DMS153 treated with DMSO at 0.1 percent for 48 hours (cell line): ENCODE results near the gene EVL.

Source experiments
- DNase-seq: peaks from one replicate; lab custom pipeline; 2025; ENCODE audit not compliant: unreplicated experiment; lab: John Stamatoyannopoulos, UW

Gene EVL

DNA sequence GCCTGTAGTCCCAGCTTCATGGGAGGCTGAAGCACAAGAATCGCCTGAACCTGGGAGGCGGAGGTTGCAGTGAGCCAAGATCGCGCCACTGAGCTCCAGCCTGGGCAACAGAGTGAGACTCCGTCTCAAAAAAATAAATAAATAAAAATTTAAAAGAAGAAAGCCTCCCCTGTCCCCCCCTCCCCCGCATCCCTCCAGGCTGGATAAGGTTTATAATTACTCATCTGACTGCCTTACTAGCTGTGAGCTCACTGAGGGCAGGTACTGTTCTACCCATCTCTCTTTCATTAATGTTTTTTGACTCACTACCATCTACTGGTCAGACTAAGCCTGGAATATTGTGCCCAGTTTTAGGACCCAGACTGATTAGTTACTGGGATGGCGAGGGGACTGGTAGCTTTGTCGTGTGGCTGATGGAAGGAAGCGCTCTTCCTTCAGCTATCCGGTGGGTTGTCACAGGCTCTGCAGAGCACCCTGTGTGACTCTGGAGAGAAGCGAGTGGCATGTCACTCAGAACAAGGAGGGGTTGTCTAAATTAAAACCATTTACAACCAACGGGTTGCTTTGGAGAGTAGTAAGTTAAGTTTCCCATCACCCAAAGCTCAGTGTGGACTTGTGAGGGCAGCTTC, 16.9 kb downstream of the EVL start:
- DNase-seq, result no peak

DNA sequence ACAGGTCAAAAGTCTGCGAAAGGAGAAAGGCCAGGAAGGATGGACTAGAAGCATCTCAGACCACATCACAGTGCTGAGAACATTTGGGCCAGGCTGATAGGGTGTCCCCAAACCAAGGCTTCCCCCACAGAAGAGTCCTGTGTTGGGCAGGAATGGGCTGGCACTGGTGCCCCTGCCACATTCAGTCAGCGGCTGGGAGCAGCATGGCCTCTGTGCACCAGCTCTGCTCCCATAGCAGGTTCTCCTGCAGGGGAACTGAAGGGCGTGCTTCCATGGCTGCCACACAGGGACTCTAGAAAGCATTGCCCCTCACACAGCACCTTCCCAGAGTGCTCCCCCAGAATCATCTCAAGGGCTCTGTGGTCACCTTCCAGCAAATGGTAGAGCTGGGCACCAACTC, 17.5 kb downstream of the EVL start:
- DNase-seq, result no peak

DNA sequence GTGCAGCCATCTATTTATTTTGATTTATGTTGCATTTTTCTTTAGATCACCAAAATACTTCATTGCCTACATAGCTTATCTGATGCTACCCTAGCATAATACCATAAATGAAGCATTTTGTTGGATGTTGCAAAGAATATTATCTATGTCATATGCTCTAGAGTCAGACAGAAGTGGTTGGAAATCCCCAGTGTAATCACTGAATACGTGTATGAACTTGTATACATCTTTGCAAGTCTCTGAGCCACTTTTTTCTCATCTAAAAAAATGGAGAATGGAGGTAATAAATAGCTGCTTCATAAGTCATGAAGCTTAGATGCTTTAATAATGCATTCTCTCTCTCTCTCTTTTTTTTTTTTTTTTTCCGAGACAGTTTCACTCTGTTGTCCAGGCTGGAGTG, 18.5 kb downstream of the EVL start:
- DNase-seq, result no peak

DNA sequence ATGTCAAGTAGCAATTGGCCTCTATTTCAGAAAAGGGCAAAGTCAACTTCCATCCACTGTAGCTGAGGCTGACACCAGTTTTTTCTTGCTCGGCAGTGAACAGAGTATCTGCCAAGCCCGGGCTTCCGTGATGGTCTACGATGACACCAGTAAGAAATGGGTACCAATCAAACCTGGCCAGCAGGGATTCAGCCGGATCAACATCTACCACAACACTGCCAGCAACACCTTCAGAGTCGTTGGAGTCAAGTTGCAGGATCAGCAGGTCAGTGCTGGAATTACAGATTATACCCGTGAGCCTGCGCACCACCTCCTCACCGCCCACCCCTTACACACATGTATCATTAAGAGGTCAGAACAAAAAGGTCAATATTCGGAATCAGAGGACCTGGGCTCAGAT, 19.4 kb downstream of the EVL start:
- DNase-seq, result no peak

DNA sequence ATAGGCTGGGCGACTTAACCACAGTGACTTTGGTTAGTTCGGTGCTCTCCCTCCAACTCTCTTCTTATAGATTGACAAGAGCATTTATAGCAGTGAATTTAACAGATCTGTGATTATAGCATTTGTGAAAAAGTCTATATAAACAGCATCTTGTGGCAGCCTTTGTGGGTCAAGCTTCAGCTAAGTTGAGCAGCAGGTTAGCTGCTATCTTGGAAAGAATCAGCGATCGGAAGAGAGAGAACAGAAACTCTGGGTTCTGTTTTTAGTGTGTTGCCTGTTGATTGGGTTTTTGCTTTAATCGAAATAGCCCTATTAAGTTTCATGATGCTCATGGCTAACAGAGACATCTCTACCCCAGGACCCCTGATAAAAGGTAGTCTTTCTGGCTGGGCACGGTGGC, 20.2 kb downstream of the EVL start:
- DNase-seq, result no peak

DNA sequence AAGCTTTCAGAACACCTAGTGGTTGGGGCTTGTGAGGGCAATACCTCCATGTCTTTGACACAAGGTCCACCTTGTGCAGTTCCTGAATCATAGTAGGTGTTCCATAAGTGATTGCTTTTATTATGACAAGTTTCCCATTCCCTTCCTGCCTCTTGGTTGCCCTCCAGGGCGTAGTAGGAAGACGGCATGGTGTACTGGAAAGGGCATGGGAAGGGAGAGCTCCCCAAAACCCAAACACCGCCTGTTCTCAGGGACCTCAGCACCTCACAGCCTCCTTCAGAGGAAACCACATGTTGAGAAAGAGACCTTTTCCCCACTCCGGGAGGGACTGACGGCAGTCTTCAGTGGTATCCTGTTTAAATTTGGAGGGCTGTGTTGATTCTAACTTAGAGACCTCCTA, 21.1 kb downstream of the EVL start:
- no peak for DNase-seq

DNA sequence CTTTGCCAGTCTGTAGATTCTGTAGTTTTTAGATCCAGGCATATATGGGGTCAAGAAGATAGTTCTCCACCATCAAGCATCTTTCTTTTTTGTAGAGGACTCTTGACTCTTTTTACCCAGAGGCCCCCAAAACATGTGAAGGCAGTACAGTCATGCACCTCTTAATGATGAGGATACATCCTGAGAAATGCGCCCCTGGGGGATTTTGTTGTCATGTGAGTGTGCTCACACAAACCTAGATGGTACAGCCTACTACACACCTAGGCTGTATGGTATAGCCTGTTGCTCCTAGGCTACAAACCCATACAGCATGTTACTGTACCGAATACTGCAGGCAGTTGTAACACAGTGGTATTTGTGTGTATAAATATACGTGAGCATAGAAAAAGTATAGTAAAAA, 23.0 kb downstream of the EVL start:
- no peak for DNase-seq

DNA sequence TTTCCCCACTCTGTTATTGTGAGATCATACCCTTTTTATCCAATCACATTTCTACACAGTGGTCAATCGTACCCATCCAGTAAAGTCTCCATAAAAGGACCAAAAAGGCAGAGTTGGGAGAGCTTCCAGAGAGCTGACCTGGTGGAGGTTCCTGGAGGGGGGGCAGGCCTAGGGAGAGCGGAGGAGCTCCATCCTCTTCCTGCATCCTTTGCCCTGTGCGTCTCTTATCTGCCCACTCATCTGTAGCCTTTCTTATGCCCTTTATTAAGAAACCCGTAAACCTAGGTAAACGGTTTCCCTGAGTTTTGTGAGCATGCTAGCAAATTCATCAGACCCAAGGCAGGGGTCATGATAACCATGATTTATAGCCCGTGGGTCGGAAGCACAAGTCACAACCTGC, 26.2 kb downstream of the EVL start:
- DNase-seq, result no peak

DNA sequence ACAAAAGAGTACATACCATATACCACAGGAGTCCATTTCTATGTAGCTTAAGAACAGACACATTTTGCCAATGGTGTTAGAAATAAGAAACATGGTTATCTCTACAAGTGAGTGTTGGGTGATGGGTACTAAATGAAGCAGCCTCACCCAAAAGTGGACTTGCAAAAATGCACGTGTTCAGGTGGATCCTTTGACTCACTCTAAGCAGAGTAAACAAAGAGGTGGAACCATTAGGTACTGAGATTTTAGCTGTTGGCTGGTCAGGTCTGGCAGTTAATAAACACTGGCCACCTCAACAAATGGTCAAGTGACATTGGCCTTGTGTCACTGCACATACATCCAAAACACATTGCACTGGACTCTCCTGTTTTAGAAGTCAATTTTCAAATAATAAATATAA, 27.6 kb downstream of the EVL start:
- DNase-seq, result no peak

DNA sequence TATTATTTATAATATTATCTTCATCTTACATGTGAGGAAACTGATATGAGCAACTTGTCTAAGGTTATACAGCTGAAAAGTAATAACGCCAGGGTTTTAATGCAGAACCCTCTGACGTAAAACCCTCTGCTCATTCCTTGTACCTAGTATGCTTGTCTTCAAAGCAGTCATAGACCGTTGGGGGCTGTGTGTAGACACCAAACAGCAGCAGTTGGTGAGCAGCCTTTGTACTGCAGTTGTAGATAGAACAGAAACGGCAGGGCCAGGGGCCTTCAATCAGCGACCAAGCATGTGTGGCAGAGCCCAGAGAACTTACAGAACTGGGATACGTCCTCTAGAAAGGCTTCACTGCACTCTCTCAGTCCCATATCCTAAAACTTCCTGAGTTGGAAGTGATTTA, 28.1 kb downstream of the EVL start:
- DNase-seq, result no peak

DNA sequence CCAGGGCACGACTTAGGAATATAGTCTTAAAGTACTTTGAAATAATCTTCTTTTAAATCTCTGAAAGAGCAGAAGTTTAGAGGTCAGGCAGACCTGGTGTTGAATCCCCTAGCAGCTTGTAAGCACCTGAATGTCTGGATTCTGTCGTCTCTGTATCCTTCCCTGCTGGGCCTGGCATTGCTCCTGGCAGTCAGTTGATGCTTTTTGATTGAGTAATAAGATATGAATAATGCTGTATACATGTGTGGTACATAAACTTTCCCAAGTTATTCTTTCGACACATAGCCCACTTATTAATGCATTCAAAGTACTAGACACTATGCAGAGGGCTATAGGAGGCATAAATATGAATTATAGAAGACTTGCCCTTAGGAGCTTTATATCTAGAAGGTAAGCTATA, 31.4 kb downstream of the EVL start:
- DNase-seq, result no peak

DNA sequence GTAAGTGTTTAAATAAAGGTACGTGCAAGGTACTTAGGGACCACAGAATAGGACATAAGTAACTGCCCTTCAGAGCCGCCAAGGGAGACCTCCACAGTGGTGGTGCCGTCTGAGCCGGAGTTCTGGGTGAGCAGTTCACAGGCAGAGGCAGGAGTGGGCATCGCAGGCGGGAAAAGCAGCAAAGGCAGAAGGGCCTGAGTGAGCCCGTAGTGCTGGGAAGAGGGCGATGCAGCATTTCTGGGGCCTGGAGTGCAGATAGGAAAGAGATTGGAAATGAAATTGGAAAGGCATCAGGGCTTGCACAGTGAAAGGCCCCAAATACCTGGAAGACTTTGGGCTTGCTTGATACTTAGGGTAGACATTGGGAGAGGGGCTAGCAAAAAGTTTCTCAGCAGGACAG, 32.9 kb downstream of the EVL start:
- no peak for DNase-seq

DNA sequence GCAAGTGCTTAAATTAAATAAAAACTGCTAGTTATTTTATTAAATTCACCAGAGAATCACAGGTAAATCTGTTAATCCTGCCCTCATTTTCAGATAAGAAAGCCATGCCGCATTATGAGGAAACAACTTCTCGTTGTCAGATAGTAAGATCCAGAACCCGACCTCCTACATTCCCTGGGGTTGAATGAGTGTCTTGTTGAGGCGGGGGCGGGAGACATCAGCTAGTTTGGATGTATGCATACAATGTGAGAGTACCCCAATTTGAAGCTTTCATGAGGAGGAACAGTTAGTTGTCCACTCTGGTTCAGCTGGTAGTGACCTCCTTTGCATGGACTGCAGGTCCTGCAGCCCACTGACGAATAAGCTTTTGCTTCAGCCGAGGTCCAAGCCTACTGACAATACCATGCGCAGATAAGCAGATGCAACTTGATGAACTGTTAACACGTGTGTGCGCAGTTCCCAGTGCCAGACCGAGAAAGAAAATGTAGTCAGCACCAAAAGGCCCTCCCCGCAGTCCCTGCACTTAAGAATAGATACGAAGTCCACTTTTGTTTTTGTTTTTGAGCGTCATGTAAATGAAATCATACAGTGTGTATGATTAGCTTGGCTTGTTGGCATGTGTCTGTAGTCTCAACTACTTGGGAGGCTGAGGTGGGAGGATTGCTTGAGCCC, 34.9 kb downstream of the EVL start:
- DNase-seq, result no peak

DNA sequence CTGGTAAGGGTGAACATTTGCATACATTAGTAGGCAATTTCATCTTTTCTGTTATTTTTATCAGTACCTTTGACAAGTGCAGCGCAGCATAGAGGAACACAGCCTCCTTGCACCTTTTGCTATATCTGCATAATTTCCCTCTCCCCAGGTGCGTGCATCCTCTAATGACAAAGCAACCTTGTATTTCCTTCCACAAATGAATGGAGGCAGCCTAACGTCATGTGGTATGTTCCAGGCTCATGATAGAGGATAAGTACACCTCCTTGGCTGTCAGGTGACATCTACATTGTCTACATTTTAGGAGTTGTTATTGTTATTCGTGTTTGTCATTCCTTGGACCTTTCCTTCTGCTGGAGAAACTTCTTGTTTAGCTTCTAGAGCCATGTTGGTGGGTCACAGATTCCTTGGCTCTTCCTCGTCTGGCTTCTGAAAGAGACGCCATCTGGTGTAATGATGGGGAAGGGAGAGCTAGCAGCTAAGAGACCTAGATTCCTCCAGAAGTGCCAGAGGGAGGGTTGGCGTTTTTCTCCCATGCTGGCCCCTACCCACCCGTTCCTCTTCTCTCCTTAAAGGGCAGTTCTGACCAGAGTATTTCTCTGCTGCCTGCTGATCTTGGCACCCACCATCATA, 37.0 kb downstream of the EVL start:
- DNase-seq, result no peak

DNA sequence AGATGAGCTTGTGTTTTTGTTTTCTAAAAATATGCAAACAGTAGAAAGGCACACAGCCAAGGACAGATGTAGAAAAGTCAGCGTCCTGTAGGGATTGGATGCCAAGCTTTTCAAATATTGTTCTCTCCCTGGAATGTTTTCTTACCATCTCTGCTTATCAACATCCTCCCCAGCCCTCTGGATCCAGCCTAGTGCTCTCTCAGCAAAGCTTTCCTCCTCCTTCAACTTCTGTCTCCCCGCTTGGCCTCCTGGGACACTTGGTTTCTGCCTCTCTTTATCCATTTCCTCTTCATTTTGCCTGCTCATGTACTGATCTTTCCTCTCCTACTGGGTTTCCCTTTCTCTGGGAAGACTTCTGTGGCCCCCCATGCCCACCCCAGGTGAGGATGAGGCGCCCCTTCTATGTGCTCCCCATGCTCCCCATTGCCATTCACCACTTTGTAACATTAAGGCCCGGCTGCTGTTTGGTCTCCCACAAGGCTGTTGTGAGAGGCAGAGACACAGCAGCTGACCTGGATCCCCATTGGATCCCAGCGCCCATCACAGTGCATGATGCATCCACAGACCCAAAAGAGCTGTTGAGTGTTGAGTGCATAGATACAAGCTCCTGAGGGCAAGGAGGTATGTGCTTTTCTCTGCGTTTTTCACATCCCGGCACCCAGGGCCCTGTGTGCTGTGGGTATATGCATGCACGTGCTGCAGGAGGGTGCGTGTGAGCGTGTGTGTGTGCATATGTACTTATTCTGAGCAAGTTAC, 38.2 kb downstream of the EVL start:
- no peak for DNase-seq

DNA sequence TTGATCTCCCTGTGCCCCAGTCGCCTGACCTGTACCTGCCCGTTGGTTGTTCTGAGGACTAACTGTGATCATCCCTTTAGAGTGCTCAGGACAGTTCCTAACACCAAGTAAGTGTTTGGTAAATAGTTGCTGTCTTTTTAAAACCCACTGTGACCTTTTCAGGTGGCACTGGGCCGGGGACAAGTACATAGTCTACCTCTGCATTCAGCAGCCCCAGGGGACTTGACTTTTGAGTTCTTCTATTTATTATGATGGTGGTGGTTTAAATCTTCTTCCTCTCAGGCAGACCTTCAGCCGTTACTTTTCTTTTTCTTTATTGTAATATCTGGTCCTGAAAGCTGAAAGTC, 38.8 kb downstream of the EVL start:
- no peak for DNase-seq

DNA sequence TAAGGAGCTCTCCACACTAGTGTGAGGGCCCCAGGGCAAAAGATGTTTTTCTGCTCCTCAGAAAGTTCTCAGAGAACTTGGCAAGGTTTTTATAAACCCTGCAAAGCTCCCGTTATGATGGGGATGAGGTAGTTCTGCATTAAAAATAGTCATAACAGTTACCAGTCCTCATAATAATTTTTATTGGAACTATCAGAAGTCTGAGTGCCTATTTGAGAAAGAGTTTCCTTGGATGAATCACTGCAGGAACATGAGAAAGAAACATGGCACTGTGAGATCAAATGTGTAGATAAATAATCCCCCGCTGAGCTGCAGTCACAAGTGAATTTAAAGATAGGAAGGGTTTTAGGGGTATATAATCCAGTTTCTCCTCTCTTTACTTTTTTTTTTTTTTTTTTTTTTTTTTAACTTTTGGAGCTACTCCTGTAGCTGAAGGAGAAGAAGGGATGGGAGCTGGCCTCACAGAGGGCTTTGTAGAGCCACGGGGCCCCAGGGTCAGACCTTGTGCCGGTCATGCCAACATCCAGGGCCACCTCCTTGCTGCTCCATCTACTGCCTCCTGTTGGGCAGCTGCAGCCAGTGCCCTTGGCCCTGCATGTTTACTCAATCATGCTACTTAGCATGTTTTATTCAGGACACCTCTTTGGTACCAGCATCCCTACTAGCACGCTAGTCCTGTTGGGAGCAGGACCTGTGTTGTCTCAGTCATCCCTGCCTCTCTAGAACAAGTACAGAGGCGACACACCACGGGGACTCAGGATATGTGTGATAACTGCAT, 39.5 kb downstream of the EVL start:
- no peak for DNase-seq

DNA sequence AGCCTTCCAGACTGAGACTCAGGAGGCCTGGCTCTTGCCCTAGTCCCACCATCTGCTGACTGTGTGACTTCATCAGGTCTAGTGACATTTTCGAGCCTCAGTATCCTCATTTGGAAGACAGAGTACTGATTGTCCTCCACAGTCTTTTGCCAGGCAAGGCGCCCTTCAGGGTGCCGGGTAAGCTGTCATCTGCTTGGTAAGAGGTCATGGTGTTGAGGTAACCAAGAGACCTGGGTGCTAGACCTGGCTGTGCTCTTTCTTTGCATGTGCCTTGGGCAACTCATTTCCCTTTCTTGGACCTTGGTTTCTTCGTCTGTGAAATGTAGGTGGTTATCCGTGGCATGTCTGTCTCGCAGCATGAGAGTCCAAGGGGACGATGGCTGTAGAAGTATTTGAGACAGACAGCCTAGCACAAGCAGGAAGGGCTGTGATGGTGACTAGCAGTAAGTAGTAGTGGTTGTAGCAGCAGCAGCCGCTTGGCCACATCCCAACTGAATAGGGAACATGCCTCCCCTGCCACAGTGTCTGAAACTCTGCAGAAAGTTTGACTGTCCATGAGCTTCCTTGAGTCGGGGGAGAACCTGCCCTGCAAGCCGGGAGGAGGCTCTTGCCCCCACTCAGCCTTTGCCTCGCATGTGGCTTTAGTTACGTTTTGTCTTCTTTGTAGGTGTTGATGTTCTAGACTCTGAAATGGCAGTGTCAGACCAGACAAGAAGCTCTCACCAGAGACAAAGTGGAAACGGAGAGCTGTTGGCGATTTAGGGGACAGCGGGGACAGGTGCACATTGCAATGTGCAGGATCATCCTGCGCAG, 40.3 kb downstream of the EVL start:
- DNase-seq, result no peak

DNA sequence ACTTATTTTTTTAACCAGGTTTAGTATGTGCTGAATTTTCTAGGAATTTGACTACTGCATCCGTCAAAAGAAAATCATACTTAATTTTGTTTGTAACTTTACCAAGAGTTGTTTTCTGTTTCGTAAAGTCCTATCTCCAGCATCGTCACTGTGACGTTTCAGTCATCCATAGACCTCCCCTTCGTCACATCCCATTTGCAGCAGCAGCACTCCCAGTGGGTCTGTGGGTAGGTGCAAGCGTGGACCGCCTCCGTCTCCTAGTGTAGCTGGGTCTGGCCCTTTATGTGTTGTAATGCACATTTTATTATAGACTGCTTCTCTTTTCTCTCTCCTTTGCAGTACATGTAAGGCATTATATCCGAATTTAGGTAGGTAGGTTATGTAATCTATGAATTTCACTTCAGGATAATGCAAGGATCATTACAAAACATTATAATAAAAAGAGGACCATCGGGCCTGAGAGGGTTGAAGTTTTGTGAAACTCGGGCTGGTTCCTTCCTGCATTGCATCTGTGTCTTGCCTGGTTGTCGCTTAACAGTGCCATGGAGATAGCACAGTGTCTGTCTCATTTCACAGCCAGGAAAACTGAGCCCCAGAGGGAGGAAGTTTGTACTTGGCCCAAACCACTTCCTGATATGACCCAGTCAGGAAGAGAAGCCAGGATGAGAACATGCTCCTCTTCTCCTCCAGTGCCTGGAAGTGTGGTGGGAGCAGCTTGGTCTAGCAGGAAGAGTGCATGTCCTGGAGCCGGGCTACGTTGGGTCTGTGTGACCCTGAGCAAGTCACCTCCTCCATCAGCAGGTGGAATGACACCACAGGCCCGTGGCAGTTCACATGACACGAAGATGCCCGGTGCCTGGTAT, 41.3 kb downstream of the EVL start:
- DNase-seq, result no peak

DNA sequence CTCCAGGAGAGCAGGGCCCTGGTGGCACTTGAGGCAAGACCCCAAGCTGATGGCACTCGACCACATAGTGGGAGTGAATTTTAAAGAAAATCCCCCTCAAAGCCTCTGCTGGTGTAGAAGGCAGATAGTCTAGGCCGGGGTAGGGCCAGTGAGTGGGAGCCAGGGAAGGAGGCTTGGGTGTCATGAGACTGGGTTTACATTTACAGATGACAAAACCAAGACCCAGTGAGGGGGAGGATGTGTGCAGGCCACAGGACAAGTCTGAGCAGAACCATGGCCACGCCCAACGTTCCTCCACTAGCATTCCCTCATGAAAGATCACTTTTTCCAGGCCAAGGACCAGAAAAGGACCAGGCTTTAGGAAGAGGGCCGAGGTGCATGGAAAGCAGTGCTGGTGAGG, 42.0 kb downstream of the EVL start:
- DNase-seq, result no peak
